Upper lobe of left lung (tissue), 6 donors: ENCODE data around the gene IDUA. TPM values are rescaled to one million over a fixed set of nuclear protein-coding genes. Genes with fewer than 3 reads are reported as not detected.

ENCODE experiments used
- ATAC-seq, 2 donors: fragments of 200-7000 bp; cut with Tn5 transposase; one replicate each; pipeline ENCODE4 v1.9.1; 2022; ENCODE audit warnings: mild to moderate bottlenecking in 2 of 2, moderate library complexity in 2 of 2; ENCODE audit not compliant: low FRiP score in 2 of 2
- DNase-seq, 2 donors: peaks; one replicate each; pipeline ENCODE4 v3.0.0-alpha.2; 2019 to 2020
- H3K27ac ChIP-seq, 4 donors: fragments of 200-600 bp; sonication (generic); one replicate each; pipeline ENCODE4 v1.5.1; 2016 to 2019
- H3K27me3 ChIP-seq, 4 donors: fragments of 200-600 bp; sonication (generic); one replicate each; pipeline ENCODE4 v1.5.1; 2017 to 2019
- H3K36me3 ChIP-seq, 4 donors: fragments of 200-600 bp; sonication (generic); one replicate each; pipeline ENCODE4 v1.5.1; 2016 to 2019
- H3K4me1 ChIP-seq, 4 donors: fragments of 200-600 bp; sonication (generic); one replicate each; pipeline ENCODE4 v1.5.1; 2018 to 2019
- H3K4me3 ChIP-seq, 4 donors: fragments of 200-600 bp; sonication (generic); one replicate each; pipeline ENCODE4 v1.5.1; 2017 to 2019; ENCODE audit warnings: mild to moderate bottlenecking in 2 of 4, moderate library complexity in 1 of 4
- H3K9me3 ChIP-seq, 4 donors: fragments of 200-600 bp; sonication (generic); one replicate each; pipeline ENCODE4 v1.5.1; 2018 to 2019
- EP300 ChIP-seq, 4 donors: sonication (generic); formaldehyde crosslinking; IDR thresholded peaks; one replicate each; pipeline ENCODE4 v1.5.1; 2017; ENCODE audit warnings: antibody characterized with exemption in 4 of 4, control low read depth in 2 of 4
- POLR2A ChIP-seq, 4 donors: fragments of 450-650 bp; IDR thresholded peaks; one replicate each; pipeline ENCODE4 v1.5.1; 2016 to 2017; ENCODE audit warnings: antibody characterized with exemption in 4 of 4, mild to moderate bottlenecking in 2 of 4
- POLR2AphosphoS5 ChIP-seq, 2 donors: sonication (generic); formaldehyde crosslinking; IDR thresholded peaks; one replicate each; pipeline ENCODE4 v1.5.1; 2017; ENCODE audit warnings: antibody characterized with exemption in 2 of 2
- WGBS, 2 donors: methylation state at CpG; one replicate each; pipeline ENCODE4 v1.1.5; 2017 to 2018; 5-methylcytosine and 5-hydroxymethylcytosine counted together
- total RNA-seq, 6 donors: library from RNA; depleted of rRNA in 4 of 6; stranded (reverse); fragments of >200 nt in 4 of 6; gene quantifications; one replicate each; pipeline versions ENCODE4 v1.1.0 to v1.2.1, GENCODE V29; 2016 to 2021
- TF ChIP-seq, protein P1 (sequence below), 6 experiments: fragments of 450-650 bp in 4 of 6; fragments of 200-600 bp in 2 of 6; sonication (generic) in 2 of 6; IDR thresholded peaks; one replicate each; pipeline ENCODE4 v1.5.1; 2016 to 2019; ENCODE audit warnings: antibody characterized with exemption in 6 of 6
- donor health status: DM: no; HTN: no; CAD: no; lungs with moderate emphysema.
- donor health status: DM: no; HTN: yes; CAD: no; lungs with severe emphysema.

The IDUA gene
- total RNA-seq, 6 donors from 2014 or later: 13.5 to 152 (median 55.9) TPM

DNA sequence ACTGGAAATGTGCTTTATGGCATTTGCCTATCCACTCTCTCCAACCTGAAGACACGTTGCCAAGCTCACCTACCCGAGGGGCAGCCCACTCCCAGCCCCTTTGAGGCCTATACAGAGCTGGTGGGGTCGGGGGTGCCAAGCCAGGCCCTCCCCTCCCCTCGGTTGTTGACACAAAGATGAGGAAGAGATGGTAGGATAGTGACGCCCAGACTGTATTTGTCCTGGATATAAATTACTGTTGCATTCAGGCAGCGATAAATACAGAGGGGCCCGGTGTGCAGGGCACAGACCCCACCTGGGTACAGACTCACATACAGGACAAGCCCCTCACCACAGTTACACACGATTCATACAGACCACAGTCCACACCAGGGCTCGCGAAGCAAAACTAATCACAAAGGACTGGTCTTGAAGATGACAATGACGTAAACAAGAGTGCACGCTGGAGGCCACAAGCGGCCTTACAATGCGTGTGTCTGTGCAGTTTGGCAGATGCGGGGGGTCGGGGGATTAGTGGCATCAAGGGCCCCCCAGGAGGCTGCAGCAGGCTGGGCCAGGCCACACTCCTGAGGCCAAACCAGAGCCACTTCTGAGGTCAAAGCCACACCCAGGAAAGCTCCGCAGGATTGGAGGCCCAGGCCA lies 28.0 kb upstream of the IDUA start:
- Histone ChIP-seq H3K27ac (no peak overlapping the region), H3K27me3 (no peaks in the 10 kb centered on the region), H3K4me1 (no peaks in the 10 kb centered on the region), H3K4me3 (no peak overlapping the region), H3K36me3 (peaks cover 0 to 86% (median 52%) of the 10 kb centered on the region in 4 donors), H3K9me3 (no peaks in the 10 kb centered on the region)
- DNase-seq (no peak), ATAC-seq (no peak)
- no peak for TF ChIP-seq EP300 (IDR thresholded peaks at IDR 0.05)
- TF ChIP-seq POLR2AphosphoS5 (IDR thresholded peaks at IDR 0.05): no peak
- TF ChIP-seq POLR2A (IDR thresholded peaks at IDR 0.05): no peak
- TF ChIP-seq, protein P1, sequence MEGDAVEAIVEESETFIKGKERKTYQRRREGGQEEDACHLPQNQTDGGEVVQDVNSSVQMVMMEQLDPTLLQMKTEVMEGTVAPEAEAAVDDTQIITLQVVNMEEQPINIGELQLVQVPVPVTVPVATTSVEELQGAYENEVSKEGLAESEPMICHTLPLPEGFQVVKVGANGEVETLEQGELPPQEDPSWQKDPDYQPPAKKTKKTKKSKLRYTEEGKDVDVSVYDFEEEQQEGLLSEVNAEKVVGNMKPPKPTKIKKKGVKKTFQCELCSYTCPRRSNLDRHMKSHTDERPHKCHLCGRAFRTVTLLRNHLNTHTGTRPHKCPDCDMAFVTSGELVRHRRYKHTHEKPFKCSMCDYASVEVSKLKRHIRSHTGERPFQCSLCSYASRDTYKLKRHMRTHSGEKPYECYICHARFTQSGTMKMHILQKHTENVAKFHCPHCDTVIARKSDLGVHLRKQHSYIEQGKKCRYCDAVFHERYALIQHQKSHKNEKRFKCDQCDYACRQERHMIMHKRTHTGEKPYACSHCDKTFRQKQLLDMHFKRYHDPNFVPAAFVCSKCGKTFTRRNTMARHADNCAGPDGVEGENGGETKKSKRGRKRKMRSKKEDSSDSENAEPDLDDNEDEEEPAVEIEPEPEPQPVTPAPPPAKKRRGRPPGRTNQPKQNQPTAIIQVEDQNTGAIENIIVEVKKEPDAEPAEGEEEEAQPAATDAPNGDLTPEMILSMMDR (IDR thresholded peaks at IDR 0.05): no peak
- 88 to 89% methylated on average over 16 to 17 of the region's 17 CpGs for WGBS, 2 donors

DNA sequence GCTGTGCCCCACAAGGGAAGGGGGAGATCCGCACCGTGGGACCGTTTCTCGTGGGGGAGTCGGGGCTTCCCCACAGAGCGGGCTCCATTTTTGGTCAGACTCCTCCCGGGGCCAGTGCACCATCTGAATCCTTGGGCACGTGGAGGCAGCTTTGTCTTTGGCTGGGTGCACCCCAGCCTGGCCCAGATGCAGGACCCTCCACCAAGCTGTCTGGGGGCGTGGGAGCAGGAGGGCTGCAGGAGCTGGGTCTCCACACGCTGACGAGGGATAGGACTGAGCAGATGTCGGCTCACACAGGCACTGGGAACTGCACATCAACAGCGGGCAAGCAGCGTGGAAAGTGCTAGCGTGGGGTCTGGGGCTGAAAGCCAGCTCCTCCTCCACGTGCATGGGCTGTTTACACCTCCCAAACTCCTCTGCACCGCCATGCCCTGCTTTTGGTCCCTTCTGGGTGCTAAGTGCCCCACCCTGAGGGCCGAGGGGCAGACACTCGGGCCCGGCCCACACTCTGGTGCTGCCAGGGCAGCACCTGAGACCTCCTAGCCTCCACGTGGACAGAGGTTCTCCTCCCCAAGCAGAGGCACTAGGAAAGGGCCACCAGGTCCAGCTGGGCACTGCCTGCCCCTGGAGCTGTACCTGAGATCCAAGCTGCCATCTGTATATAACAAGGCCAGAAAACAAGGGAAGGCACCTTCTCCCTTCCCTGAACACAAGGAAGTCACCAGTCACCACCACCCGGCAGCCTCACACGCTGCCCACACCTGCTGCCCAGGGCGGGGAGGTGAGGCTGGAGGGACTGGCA lies 27.3 kb upstream of the IDUA start:
- H3K36me3 ChIP-seq: peaks cover 0 to 79% (median 50%) of the 10 kb centered on the region in 4 donors
- no peak overlapping the region for H3K27ac ChIP-seq
- no peak overlapping the region for H3K4me3 ChIP-seq
- TF ChIP-seq POLR2A (IDR thresholded peaks at IDR 0.05) (no peak), EP300 (IDR thresholded peaks at IDR 0.05) (no peak), POLR2AphosphoS5 (IDR thresholded peaks at IDR 0.05) (no peak)
- TF ChIP-seq, protein P1 (IDR thresholded peaks at IDR 0.05): no peak
- H3K27me3 ChIP-seq: no peaks in the 10 kb centered on the region
- ATAC-seq: no peak
- H3K9me3 ChIP-seq: no peaks in the 10 kb centered on the region
- no peaks in the 10 kb centered on the region for H3K4me1 ChIP-seq
- 86 to 92% methylated on average over 18 to 22 of the region's 24 CpGs for WGBS, 2 donors
- peak in 1 of 2 donors; percentile 67 for DNase-seq

DNA sequence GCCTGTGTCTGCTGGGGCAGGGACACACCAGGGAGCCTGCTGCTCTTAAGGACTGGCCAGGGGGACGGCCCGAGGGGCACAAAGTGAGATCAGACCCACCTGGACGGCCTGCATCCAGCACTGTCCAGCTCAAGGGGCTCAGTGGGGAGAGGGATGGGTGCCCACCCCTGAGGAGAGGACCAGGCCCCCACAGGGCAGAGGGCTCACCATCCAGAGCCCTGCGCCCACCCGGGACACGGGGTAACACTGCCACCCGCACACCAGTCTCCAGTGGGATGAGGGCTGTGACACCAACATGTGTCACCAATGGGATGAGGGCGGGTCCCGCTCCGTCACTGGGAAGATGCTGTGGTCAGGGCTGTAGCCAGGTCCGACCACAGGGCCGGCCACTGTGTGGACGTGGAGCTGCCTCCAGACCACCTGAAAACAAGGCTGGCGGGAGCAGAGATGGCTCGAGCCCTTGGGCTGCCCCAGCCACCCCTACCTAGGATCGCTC lies 26.7 kb upstream of the IDUA start:
- Histone ChIP-seq H3K9me3 (no peaks in the 10 kb centered on the region), H3K36me3 (peaks cover 0 to 79% (median 54%) of the 10 kb centered on the region in 4 donors), H3K27ac (no peak overlapping the region), H3K4me3 (no peak overlapping the region), H3K4me1 (no peaks in the 10 kb centered on the region), H3K27me3 (no peaks in the 10 kb centered on the region)
- ATAC-seq (no peak), DNase-seq (peak in 1 of 2 donors; percentile 64)
- TF ChIP-seq EP300 (IDR thresholded peaks at IDR 0.05) (no peak), POLR2AphosphoS5 (IDR thresholded peaks at IDR 0.05) (no peak), POLR2A (IDR thresholded peaks at IDR 0.05) (no peak)
- TF ChIP-seq, protein P1 (IDR thresholded peaks at IDR 0.05): no peak
- WGBS, 2 donors: 80 to 91% methylated on average over 1 to 16 of the region's 16 CpGs

DNA sequence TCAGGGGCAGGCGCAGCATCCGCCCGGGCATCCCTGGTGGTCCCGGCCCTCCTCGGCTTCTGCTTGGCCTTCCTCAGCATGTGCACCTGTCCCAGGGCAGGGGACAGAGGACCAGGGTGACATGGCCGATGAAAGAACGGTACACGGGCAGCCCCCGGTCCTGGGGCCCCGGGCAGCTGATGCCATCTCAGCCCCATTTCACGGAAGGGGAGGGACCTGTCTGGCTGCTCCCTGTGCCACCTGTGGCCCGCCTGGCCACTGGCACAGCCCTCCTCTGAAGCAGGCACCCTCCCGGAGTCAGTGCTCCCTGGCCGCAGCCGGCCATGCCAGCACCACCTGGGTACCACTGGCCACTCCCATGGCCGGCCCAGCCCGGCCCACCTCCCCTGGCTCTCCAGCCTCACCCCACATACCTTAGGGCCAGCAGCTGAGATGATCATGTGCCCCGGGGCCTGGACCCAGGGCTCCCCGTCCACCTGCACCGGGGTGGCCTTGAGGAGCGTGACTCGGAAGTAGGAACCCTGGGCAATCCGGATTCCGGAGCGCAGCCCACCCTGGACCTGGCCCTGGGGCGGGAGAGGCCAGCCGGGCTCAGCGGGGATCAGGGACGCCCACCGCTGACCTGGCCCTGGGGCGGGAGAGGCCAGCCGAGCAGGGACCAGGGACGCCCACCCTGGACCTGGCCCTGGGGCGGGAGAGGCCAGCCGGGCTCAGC lies 26.1 kb upstream of the IDUA start:
- peaks cover 0 to 79% (median 54%) of the 10 kb centered on the region in 4 donors for H3K36me3 ChIP-seq
- WGBS, 2 donors: 94 to 100% methylated on average over 1 to 23 of the region's 35 CpGs

More for the DNA sequence above, 26.1 kb upstream of the IDUA start:
- peak in 1 of 2 donors; percentile 81 for DNase-seq
- H3K27me3 ChIP-seq: no peaks in the 10 kb centered on the region
- H3K4me1 ChIP-seq: no peaks in the 10 kb centered on the region
- no peak overlapping the region for H3K27ac ChIP-seq
- ATAC-seq: no peak
- TF ChIP-seq POLR2A (IDR thresholded peaks at IDR 0.05): no peak
- no peak for TF ChIP-seq POLR2AphosphoS5 (IDR thresholded peaks at IDR 0.05)
- TF ChIP-seq, protein P1 (IDR thresholded peaks at IDR 0.05): no peak
- TF ChIP-seq EP300 (IDR thresholded peaks at IDR 0.05): no peak
- no peak overlapping the region for H3K4me3 ChIP-seq
- H3K9me3 ChIP-seq: no peaks in the 10 kb centered on the region
